ENCODE data around the gene CDIP1. TPM values are rescaled to one million over a fixed set of nuclear protein-coding genes. Genes with fewer than 3 reads are reported as not detected.
A peak's percentile ranks its signal among the peaks of the same experiment; 100 is the strongest.

The CDIP1 gene
- total RNA-seq, 1 donor from 2014 or later = 64.7 TPM

DNA sequence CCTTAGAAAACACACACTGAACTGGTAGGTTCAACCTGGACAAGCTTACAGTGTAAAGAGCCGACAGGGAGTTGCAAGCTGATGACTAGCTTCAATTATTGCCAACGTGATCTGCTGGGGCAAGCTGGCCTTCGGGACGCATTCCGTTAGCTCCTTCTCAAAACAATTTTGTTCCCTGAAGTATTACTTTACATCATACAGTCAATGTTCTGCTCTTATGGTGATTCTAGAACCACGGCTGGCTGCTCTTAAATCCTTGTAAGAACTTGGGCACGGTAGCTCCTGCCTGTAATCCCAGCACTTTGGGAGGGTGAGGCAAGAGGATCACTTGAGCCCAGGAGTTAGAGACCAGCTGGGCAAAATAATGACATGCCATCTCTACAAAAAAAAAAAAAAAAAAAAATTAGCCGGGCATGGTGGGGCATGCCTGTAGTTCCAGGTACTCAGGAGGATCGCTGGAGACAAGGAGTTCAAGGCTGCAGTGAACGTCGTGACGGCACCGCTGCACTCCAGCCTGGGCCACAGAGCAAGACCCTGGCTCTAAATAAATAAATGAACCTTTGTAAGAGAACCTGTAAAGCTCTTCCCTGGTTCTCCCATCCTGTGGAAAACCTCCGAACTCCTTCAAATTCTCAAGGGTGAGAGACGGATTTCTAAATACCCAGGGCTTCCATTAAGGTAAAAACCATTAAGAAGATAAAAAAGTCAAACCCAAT is 2.0 kb downstream of the CDIP1 start:
- peaks cover 7% of the 10 kb centered on the region for H3K9me3 ChIP-seq (ENCODE audit: insufficient read depth, low read depth, low read length)
- no peak overlapping the region for H3K4me2 ChIP-seq (ENCODE audit: low read length)
- Mint-ChIP-seq H3K36me3 (ENCODE audit: low read depth, unreplicated experiment) (peaks cover 30% of the 10 kb centered on the region), H3K27me3 (ENCODE audit: low read depth, unreplicated experiment) (no peaks in the 10 kb centered on the region), H3K27ac (ENCODE audit: unreplicated experiment) (peak overlapping the region; percentile 85), H3K4me1 (ENCODE audit: low read depth, unreplicated experiment) (peaks cover 11% of the 10 kb centered on the region), H3K4me3 (ENCODE audit: unreplicated experiment) (peak overlapping the region; percentile 91), H3K9me3 (ENCODE audit: unreplicated experiment) (peaks cover 7% of the 10 kb centered on the region)
- no peak overlapping the region for H3K9ac ChIP-seq (ENCODE audit: low read length)
- no peak overlapping the region for H2AFZ ChIP-seq (ENCODE audit: low read depth, low read length)
- H3K27ac ChIP-seq (ENCODE audit: low read depth, low read length) = no peak overlapping the region
- H4K20me1 ChIP-seq (ENCODE audit: insufficient read depth, low read length) = peaks cover 26% of the 10 kb centered on the region
- no peak for TF ChIP-seq EZH2 (IDR thresholded peaks at IDR 0.05; ENCODE audit: insufficient read depth, low read length)
- no peak for TF ChIP-seq CTCF (IDR thresholded peaks at IDR 0.05; ENCODE audit: insufficient read depth, low read depth, low read length)
- DNase-seq (ENCODE audit: low read depth) = no peak
- FAIRE-seq = no peak
- H3K79me2 ChIP-seq (ENCODE audit: insufficient read depth, low read length) = peaks cover 31% of the 10 kb centered on the region
- H3K4me1 ChIP-seq (ENCODE audit: insufficient read depth, low read length) = no peaks in the 10 kb centered on the region
- no peaks in the 10 kb centered on the region for H3K27me3 ChIP-seq (ENCODE audit: insufficient read depth, low read length)
- H3K36me3 ChIP-seq (ENCODE audit: insufficient read depth, low read length) = no peaks in the 10 kb centered on the region
- no peak overlapping the region for H3K4me3 ChIP-seq (ENCODE audit: insufficient read depth, low read depth, low read length)

DNA sequence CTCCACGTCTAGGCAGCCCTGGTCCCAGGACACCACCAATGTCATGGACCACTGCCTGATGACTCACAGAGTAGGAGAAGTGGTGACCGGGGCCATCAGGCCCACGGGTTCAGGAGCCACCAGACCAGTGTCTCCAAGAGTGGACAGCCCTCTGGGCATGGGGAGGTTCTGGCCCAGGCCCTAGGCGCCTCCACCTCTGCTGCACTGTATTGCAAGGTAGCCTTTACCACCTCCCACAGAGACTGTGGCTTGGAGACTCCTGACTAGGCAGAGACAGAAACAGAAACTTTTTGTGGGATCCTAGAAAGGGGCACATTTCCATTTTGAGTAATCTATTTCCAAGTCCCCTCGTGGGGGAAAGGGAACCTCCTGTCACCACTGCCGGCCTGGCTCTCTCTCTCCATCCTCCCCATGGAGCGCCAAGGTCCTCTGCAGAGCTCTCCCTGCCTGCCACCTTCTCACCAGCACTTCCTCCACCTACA is 2.9 kb downstream of the CDIP1 start:
- no peak for FAIRE-seq
- no peak overlapping the region for H3K4me3 ChIP-seq (ENCODE audit: insufficient read depth, low read depth, low read length)
- Mint-ChIP-seq H3K27ac (ENCODE audit: unreplicated experiment) (no peak overlapping the region), H3K27me3 (ENCODE audit: low read depth, unreplicated experiment) (no peaks in the 10 kb centered on the region), H3K36me3 (ENCODE audit: low read depth, unreplicated experiment) (peaks cover 30% of the 10 kb centered on the region), H3K4me3 (ENCODE audit: unreplicated experiment) (peak overlapping the region; percentile 91), H3K4me1 (ENCODE audit: low read depth, unreplicated experiment) (peaks cover 11% of the 10 kb centered on the region), H3K9me3 (ENCODE audit: unreplicated experiment) (peaks cover 7% of the 10 kb centered on the region)
- H3K27ac ChIP-seq (ENCODE audit: low read depth, low read length) = no peak overlapping the region
- H3K36me3 ChIP-seq (ENCODE audit: insufficient read depth, low read length) = no peaks in the 10 kb centered on the region
- H3K4me1 ChIP-seq (ENCODE audit: insufficient read depth, low read length) = no peaks in the 10 kb centered on the region
- H2AFZ ChIP-seq (ENCODE audit: low read depth, low read length) = no peak overlapping the region
- H4K20me1 ChIP-seq (ENCODE audit: insufficient read depth, low read length) = peaks cover 26% of the 10 kb centered on the region
- H3K9me3 ChIP-seq (ENCODE audit: insufficient read depth, low read depth, low read length) = peaks cover 7% of the 10 kb centered on the region
- TF ChIP-seq EZH2 (IDR thresholded peaks at IDR 0.05; ENCODE audit: insufficient read depth, low read length) (no peak), CTCF (IDR thresholded peaks at IDR 0.05; ENCODE audit: insufficient read depth, low read depth, low read length) (no peak)
- H3K79me2 ChIP-seq (ENCODE audit: insufficient read depth, low read length) = peaks cover 31% of the 10 kb centered on the region
- no peak overlapping the region for H3K9ac ChIP-seq (ENCODE audit: low read length)
- no peaks in the 10 kb centered on the region for H3K27me3 ChIP-seq (ENCODE audit: insufficient read depth, low read length)
- no peak overlapping the region for H3K4me2 ChIP-seq (ENCODE audit: low read length)
- no peak for DNase-seq (ENCODE audit: low read depth)
